Measurements from ENCODE around the gene FBXO22.
"Not testable (repeated sequence)": the region's sequence is repeated elsewhere in the genome, so short reads cannot be mapped to it uniquely, and the experiment has no call there.

Gene FBXO22

GRCh38 chr15:75895731-75896130 is 7.9 kb upstream of the FBXO22 start:
- no peak for TF ChIP-seq CTCF (IDR thresholded peaks at IDR 0.05; ENCODE audit: extremely low read depth, missing control alignments)
- DNase-seq (ENCODE audit: low spot score), result no peak

GRCh38 chr15:75900577-75900976 is 3.1 kb upstream of the FBXO22 start:
- no peak for TF ChIP-seq CTCF (IDR thresholded peaks at IDR 0.05; ENCODE audit: extremely low read depth, missing control alignments)
- DNase-seq (ENCODE audit: low spot score), result no peak

GRCh38 chr15:75902129-75902557 is 1.5 kb upstream of the FBXO22 start:
- no peak for TF ChIP-seq CTCF (IDR thresholded peaks at IDR 0.05; ENCODE audit: extremely low read depth, missing control alignments)

GRCh38 chr15:75905231-75905630 is 1.6 kb downstream of the FBXO22 start:
- TF ChIP-seq CTCF (IDR thresholded peaks at IDR 0.05; ENCODE audit: extremely low read depth, missing control alignments), result no peak

More at GRCh38 chr15:75902129-75902557, 1.5 kb upstream of the FBXO22 start:
- DNase-seq (ENCODE audit: low spot score), result no peak

GRCh38 chr15:75910355-75910754 is 6.7 kb downstream of the FBXO22 start:
- DNase-seq (ENCODE audit: low spot score), result not testable (repeated sequence)

More at GRCh38 chr15:75905231-75905630, 1.6 kb downstream of the FBXO22 start:
- DNase-seq (ENCODE audit: low spot score), result no peak

- no peak for TF ChIP-seq CTCF (IDR thresholded peaks at IDR 0.05; ENCODE audit: extremely low read depth, missing control alignments)
- no peak for DNase-seq (ENCODE audit: low spot score)
Measured at GRCh38 chr15:75916978-75917377, 13.3 kb downstream of the FBXO22 start.

- no peak for DNase-seq (ENCODE audit: low spot score)
- no peak for TF ChIP-seq CTCF (IDR thresholded peaks at IDR 0.05; ENCODE audit: extremely low read depth, missing control alignments)
Measured at GRCh38 chr15:75918135-75918534, 14.5 kb downstream of the FBXO22 start.

- DNase-seq (ENCODE audit: low spot score), result no peak
- TF ChIP-seq CTCF (IDR thresholded peaks at IDR 0.05; ENCODE audit: extremely low read depth, missing control alignments), result no peak
Measured at GRCh38 chr15:75920079-75920478, 16.4 kb downstream of the FBXO22 start.
